GM10847 (cell line): ENCODE data around the gene CDK14.

ENCODE experiments used
- POLR2A ChIP-seq: IDR thresholded peaks from 2 replicates; pipeline ENCODE4 v1.6.1; 2011; ENCODE audit not compliant: insufficient read length; ENCODE audit errors: extremely low read depth

Gene CDK14

DNA sequence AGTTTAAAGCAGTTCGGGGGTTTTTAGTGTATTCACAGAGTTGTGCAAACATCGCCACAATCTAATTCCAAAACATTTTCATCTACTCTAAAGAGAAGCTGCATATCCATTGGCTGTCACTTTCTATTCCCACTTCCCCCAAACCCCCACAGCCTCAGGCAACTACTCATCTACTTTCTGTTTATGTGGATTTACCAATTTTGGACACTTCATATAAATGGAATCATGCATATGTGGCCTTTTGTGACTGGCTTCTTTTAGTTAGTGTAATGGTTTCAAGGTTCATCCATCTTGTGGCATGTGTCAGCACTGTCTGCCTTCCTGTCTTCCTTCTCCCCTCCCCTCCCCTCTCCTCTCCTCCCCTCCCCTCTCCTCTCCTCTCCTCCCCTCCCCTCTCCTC lies 589.6 kb downstream of the CDK14 start:
- TF ChIP-seq POLR2A = no peak

GRCh38 chr7:91187061-91187460 lies 590.9 kb downstream of the CDK14 start:
- TF ChIP-seq POLR2A = no peak

DNA sequence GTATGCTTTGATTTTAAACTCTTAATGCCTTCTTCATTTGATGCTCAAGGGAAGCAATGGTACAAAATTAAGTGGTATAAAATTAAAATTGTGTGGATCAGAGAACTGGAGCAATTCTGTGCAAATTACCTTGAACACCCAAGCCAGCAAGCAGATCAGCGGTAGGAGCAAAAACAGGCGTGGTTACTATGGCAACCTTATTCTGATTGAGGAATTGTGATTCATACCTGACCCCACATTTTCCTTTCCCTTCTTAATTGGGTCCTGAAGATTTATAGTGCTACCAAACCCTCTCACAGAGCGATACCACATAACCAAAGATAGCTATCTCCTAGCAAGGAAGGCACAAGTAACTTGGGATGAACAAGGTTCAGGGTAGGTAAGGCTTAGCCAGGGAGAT lies 595.6 kb downstream of the CDK14 start:
- no peak for TF ChIP-seq POLR2A

- TF ChIP-seq POLR2A = no peak
These were observed 597.0 kb downstream of the CDK14 start for GRCh38 chr7:91193141-91193540.

- TF ChIP-seq POLR2A = no peak
These were observed 598.7 kb downstream of the CDK14 start for GRCh38 chr7:91194841-91195240.

GRCh38 chr7:91196058-91196457 lies 599.9 kb downstream of the CDK14 start:
- TF ChIP-seq POLR2A = no peak

DNA sequence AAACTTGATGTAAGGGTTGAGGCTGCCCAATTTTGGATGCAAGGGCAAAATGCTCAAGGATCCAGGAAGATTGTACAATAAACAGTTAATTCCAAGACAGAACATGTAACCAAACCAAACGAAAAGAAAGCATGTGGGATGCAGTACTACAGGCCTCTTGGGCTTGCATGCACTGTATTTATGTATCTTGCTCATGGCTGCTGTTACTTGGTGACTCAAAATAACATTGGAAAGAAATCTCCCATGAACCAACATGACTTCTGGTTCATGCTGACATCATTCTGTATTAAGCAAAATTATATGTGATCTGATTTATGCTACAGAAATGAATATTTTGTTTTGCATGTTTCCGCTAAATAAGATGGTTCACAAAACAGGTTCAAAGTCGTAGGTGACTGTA lies 602.2 kb downstream of the CDK14 start:
- no peak for TF ChIP-seq POLR2A

GRCh38 chr7:91199601-91200000 lies 603.5 kb downstream of the CDK14 start:
- TF ChIP-seq POLR2A = no peak

GRCh38 chr7:91201442-91202113 lies 605.5 kb downstream of the CDK14 start:
- TF ChIP-seq POLR2A = no peak

GRCh38 chr7:91206361-91206960 lies 610.3 kb downstream of the CDK14 start:
- no peak for TF ChIP-seq POLR2A

DNA sequence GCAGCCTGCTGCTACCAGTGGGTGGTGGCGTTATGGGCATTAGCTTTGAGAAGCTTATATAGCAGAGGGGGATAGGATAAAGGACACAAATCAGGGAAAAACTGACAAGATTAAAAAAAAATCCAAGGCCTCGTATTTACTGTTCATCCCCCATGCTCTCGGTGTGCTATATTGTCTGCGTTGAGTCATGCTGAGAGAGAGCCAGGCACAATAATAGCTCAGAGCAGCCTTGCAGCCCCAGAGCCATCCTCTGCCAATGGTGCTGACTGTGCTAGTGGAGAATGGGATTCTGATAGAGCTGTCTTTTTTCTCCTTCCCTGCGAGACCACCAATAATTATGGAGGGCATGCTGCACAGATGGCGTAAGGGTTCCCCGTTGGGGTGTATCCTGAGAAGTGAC lies 616.5 kb downstream of the CDK14 start:
- TF ChIP-seq POLR2A = no peak

- TF ChIP-seq POLR2A = no peak
These were observed 630.3 kb downstream of the CDK14 start for GRCh38 chr7:91226411-91226810.

DNA sequence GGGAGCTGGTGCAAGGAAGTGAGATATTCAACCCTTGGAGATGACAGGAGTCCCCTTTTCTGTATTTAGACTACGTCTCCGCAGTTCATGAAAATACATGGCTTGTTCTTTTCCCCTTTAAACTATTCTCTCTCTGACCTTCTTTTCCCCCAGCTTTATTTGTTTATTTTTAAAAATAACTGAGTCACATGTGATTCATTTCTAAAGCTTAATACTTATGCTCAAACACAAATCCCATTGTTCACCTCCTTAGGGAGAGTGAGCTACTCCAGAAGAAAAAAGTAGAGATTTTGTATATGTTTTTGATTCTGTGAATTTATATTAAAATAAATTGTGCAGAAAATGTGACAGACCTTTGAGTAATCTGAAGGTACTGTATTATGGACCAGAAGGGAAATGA lies 632.2 kb downstream of the CDK14 start:
- TF ChIP-seq POLR2A = no peak

- TF ChIP-seq POLR2A = no peak
These were observed 632.9 kb downstream of the CDK14 start for GRCh38 chr7:91228927-91229558.

DNA sequence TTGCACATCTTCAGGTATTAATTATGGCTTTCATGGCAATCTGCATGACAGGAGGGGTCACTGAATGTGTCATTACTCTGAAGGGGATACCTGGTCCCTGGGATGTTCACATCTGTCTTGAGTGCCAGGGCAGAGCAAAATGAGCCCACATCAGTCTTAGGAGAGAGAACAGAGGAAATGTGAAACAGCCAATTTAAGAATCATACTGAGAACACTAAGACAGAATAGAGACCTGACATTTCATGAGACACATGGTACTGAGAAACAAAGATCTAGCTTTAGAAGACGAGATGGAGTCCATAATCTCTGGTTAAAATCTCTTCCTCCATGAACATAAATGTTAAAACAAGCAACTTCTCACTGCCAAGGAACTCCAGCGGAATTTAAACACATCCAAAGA lies 634.0 kb downstream of the CDK14 start:
- no peak for TF ChIP-seq POLR2A

GRCh38 chr7:91230503-91230902 lies 634.4 kb downstream of the CDK14 start:
- TF ChIP-seq POLR2A = no peak

- TF ChIP-seq POLR2A = no peak
These were observed 637.1 kb downstream of the CDK14 start for GRCh38 chr7:91233212-91233611.
